Measurements from ENCODE around the gene TLCD3B.

TLCD3B gene

GRCh38 chr16:30004811-30005242 lies 26.2 kb downstream of the TLCD3B start:
- DNase-seq = no peak

- no peak for DNase-seq
Measured at GRCh38 chr16:30004424-30004776, 26.7 kb downstream of the TLCD3B start.

- no peak for DNase-seq
Measured at GRCh38 chr16:30003670-30004423, 27.2 kb downstream of the TLCD3B start.

GRCh38 chr16:30002614-30003346 lies 28.3 kb downstream of the TLCD3B start:
- no peak for DNase-seq

- no peak for DNase-seq
Measured at GRCh38 chr16:30000735-30001631, 30.1 kb downstream of the TLCD3B start.

GRCh38 chr16:29999605-30000004 lies 31.5 kb downstream of the TLCD3B start:
- no peak for DNase-seq

- peak in 1 of 5 experiments; percentile 41 for DNase-seq
Measured at GRCh38 chr16:29996766-29997250, 34.3 kb downstream of the TLCD3B start.

- DNase-seq = peak; percentile 97 to 100 (median 99)
Measured at GRCh38 chr16:29995911-29996765, 34.9 kb downstream of the TLCD3B start, which contains the start of gene INO80E. TSS of gene INO80E (plus strand) at chr16:29996241. CDS start at chr16:29996311, 70 bp downstream.

- DNase-seq = peak; percentile 74 to 90 (median 79)
Measured at GRCh38 chr16:29995324-29995910, 35.7 kb downstream of the TLCD3B start, which contains the start of gene HIRIP3. TSS of gene HIRIP3 (minus strand) at chr16:29995617. CDS start at chr16:29995605, 12 bp downstream.

GRCh38 chr16:29994600-29995323 lies 36.3 kb downstream of the TLCD3B start:
- peak in 2 of 5 experiments; percentile 52 to 59 for DNase-seq

- DNase-seq = no peak
Measured at GRCh38 chr16:29993903-29994599, 37.0 kb downstream of the TLCD3B start.

- no peak for DNase-seq
Measured at GRCh38 chr16:29993191-29993902, 37.7 kb downstream of the TLCD3B start.

- no peak for DNase-seq
Measured at GRCh38 chr16:29992344-29992967, 38.6 kb downstream of the TLCD3B start.

- DNase-seq = no peak
Measured at GRCh38 chr16:29991571-29991904, 39.5 kb downstream of the TLCD3B start.

- no peak for DNase-seq
Measured at GRCh38 chr16:29990883-29991570, 40.0 kb downstream of the TLCD3B start.

- no peak for DNase-seq
Measured at GRCh38 chr16:29990034-29990433, 41.0 kb downstream of the TLCD3B start.

- DNase-seq = no peak
Measured at GRCh38 chr16:29989111-29989858, 41.8 kb downstream of the TLCD3B start.

All from T-helper 2 cell (primary cell).